Measurements from ENCODE around the gene FLNA. TPM values are rescaled to one million over a fixed set of nuclear protein-coding genes. Genes with fewer than 3 reads are reported as not detected.
"Not testable (repeated sequence)": the region's sequence is repeated elsewhere in the genome, so short reads cannot be mapped to it uniquely, and the experiment has no call there.

FLNA gene
- total and polyA plus RNA-seq, 2 of the 13 experiments (the other 11 are each of a cell fraction or from before 2014, with no cell fraction given), result 83.4 to 174 TPM

DNA sequence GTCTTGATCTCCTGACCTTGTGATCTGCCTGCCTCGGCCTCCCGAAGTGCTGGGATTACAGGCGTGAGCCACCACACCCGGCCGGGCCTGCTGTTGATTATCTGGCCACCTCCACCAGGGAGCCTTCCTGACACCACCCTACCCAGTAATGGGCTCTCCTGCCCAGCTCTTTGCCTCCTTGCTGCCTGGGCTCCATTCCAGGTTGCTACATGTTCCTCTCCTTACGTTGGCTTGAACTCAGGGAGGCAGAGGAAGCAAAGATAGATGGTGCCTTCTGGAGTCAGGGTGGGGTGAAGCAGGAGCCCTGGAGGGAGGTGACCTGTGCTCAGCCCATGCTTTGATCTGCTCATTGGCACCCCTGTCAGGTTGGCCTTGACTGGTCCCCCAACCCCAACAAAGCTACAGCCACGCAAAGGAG, 26.3 kb downstream of the FLNA start:
- DNase-seq (ENCODE audit: low spot score) (no peak), ATAC-seq (no peak), FAIRE-seq (no peak)
- H3K79me2 ChIP-seq (ENCODE audit: insufficient read depth, low read length), result no peaks in the 10 kb centered on the region
- no peak overlapping the region for H3K4me3 ChIP-seq (replicated peaks in 1 of 3; ENCODE audit: insufficient read depth in 1 of 3, low read depth in 2 of 3, low read length in 3 of 3)
- peaks cover 6 to 23% of the 10 kb centered on the region in 2 experiments; a peak in 3 of 5 replicates for H3K36me3 ChIP-seq (replicated peaks in 1 of 2; ENCODE audit: control insufficient read depth in 1 of 2, insufficient read depth in 2 of 2, low read length in 2 of 2)
- no peak overlapping the region for H3K4me2 ChIP-seq (ENCODE audit: low read depth, low read length)
- no peaks in the 10 kb centered on the region for H3K27me3 ChIP-seq (ENCODE audit: control insufficient read depth in 1 of 2, insufficient read depth in 2 of 2, low read length in 2 of 2)
- in situ Hi-C loops (cut with HindIII; ENCODE audit: extremely low pct_ligation_motif_present, low pct_unique_long_range_greater_than_20kb) (no loop called here), intact Hi-C loops (cut with micrococcal nuclease; ENCODE audit: unreplicated experiment) (no loop called here)
- H2AFZ ChIP-seq (ENCODE audit: low read length), result no peak overlapping the region
- WGBS (ENCODE audit: low lambda C conversion rate), result 73% methylated on average over 2 of the region's 7 CpGs
- BruUV-seq (replicated peaks), result no TSS peak
- no peak overlapping the region for H3K9ac ChIP-seq (ENCODE audit: insufficient read depth, low read depth, low read length)
- ChIA-PET CTCF (ENCODE audit: low intra/inter-chr PET ratio, low total read pairs) (no interaction called here), POLR2A (interaction anchor here (1.3 to 1.9 kb wide), 2 partner anchors 21 to 50 kb away, joined by 4 to 5 read pairs; partner anchors contain the start of gene RPL10)
- H3K4me1 ChIP-seq (ENCODE audit: insufficient read depth, low read length), result peaks cover 5% of the 10 kb centered on the region; the same call in 1 of the 2 replicates
- no peak overlapping the region for H3K27ac ChIP-seq (ENCODE audit: extremely low read length, insufficient read depth, low read length)
- TF ChIP-seq, protein P1, sequence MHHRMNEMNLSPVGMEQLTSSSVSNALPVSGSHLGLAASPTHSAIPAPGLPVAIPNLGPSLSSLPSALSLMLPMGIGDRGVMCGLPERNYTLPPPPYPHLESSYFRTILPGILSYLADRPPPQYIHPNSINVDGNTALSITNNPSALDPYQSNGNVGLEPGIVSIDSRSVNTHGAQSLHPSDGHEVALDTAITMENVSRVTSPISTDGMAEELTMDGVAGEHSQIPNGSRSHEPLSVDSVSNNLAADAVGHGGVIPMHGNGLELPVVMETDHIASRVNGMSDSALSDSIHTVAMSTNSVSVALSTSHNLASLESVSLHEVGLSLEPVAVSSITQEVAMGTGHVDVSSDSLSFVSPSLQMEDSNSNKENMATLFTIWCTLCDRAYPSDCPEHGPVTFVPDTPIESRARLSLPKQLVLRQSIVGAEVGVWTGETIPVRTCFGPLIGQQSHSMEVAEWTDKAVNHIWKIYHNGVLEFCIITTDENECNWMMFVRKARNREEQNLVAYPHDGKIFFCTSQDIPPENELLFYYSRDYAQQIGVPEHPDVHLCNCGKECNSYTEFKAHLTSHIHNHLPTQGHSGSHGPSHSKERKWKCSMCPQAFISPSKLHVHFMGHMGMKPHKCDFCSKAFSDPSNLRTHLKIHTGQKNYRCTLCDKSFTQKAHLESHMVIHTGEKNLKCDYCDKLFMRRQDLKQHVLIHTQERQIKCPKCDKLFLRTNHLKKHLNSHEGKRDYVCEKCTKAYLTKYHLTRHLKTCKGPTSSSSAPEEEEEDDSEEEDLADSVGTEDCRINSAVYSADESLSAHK (CRISPR knock-in tag; IDR thresholded peaks at IDR 0.05; ENCODE audit: borderline replicate concordance), result no peak
- no peak for TF ChIP-seq RBFOX2 (IDR thresholded peaks at IDR 0.05; ENCODE audit: low read depth, low read length)
- TF ChIP-seq, protein P2, sequence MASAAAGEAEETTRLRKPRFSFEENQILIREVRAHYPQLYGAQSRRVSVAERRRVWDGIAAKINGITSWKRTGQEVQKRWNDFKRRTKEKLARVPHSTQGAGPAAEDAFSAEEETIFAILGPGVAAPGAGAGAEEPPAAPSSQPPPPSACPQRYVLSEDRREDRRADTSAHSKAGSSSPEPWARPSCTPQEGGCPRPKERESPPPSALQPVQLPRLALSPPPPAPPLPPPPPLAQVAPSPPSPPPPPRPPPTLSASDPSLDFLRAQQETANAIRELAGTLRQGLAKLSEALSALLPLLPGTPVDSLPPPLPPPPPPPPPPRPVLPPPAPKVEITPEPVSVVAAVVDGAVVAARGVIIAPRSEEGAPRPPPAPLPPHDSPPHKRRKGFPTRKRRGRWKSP (CRISPR knock-in tag; IDR thresholded peaks at IDR 0.05), result no peak
- TF ChIP-seq GPN1 (CRISPR knock-in tag; IDR thresholded peaks at IDR 0.05; ENCODE audit: borderline replicate concordance), result no peak
- TF ChIP-seq SRSF1 (optimal IDR thresholded peaks at IDR 0.05; ENCODE audit: low read depth, low read length), result no peak
- TF ChIP-seq, protein P3, sequence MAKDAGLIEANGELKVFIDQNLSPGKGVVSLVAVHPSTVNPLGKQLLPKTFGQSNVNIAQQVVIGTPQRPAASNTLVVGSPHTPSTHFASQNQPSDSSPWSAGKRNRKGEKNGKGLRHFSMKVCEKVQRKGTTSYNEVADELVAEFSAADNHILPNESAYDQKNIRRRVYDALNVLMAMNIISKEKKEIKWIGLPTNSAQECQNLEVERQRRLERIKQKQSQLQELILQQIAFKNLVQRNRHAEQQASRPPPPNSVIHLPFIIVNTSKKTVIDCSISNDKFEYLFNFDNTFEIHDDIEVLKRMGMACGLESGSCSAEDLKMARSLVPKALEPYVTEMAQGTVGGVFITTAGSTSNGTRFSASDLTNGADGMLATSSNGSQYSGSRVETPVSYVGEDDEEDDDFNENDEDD (CRISPR knock-in tag; IDR thresholded peaks at IDR 0.05; ENCODE audit: borderline replicate concordance), result no peak
- TF ChIP-seq ZIK1 (CRISPR knock-in tag; IDR thresholded peaks at IDR 0.05; ENCODE audit: borderline replicate concordance, low read depth), result no peak
- TF ChIP-seq, protein P4, sequence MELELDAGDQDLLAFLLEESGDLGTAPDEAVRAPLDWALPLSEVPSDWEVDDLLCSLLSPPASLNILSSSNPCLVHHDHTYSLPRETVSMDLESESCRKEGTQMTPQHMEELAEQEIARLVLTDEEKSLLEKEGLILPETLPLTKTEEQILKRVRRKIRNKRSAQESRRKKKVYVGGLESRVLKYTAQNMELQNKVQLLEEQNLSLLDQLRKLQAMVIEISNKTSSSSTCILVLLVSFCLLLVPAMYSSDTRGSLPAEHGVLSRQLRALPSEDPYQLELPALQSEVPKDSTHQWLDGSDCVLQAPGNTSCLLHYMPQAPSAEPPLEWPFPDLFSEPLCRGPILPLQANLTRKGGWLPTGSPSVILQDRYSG (CRISPR knock-in tag; IDR thresholded peaks at IDR 0.05), result no peak
- no peak for TF ChIP-seq MXD4 (CRISPR knock-in tag; IDR thresholded peaks at IDR 0.05)
- no peaks in the 10 kb centered on the region for H3K9me3 ChIP-seq (ENCODE audit: low read length)
- no peaks in the 10 kb centered on the region for H4K20me1 ChIP-seq (ENCODE audit: insufficient read depth, low read length)

DNA sequence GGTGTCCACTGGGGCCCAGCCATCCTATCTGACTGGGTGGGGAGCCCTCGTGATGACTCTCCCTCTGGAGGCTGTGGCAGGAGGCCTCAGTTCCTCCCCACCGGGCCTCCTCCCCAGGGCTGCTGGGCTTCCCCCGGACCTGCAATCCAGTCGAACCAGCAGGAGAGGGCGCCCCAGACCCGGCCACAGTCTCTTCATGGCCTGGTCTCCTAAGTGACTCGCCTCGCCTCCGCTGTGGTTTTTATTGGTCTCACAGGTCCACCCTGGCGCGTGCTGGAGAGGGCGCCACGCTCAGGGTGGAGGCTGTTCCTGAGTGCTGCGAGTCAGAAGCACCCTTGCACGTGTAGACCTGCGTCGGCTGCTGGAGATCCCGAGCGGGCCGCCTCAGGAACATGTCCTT, 30.8 kb downstream of the FLNA start:
- POLR2A ChIA-PET; in situ Hi-C loops (cut with HindIII; ENCODE audit: extremely low pct_ligation_motif_present, low pct_unique_long_range_greater_than_20kb); DNase-seq (ENCODE audit: low spot score); H3K79me2 ChIP-seq (ENCODE audit: insufficient read depth, low read length); H3K9me3 ChIP-seq (ENCODE audit: low read length); H4K20me1 ChIP-seq (ENCODE audit: insufficient read depth, low read length); H3K4me3 ChIP-seq (replicated peaks in 1 of 3; ENCODE audit: insufficient read depth in 1 of 3, low read depth in 2 of 3, low read length in 3 of 3); H3K4me1 ChIP-seq (ENCODE audit: insufficient read depth, low read length); H2AFZ ChIP-seq (ENCODE audit: low read length); BruUV-seq (replicated peaks); H3K36me3 ChIP-seq (replicated peaks in 1 of 2; ENCODE audit: control insufficient read depth in 1 of 2, insufficient read depth in 2 of 2, low read length in 2 of 2); H3K27ac ChIP-seq (ENCODE audit: extremely low read length, insufficient read depth, low read length); H3K4me2 ChIP-seq (ENCODE audit: low read depth, low read length); H3K27me3 ChIP-seq (ENCODE audit: control insufficient read depth in 1 of 2, insufficient read depth in 2 of 2, low read length in 2 of 2); intact Hi-C loops (cut with micrococcal nuclease; ENCODE audit: unreplicated experiment); CTCF ChIA-PET (ENCODE audit: low intra/inter-chr PET ratio, low total read pairs); H3K9ac ChIP-seq (ENCODE audit: insufficient read depth, low read depth, low read length): not testable (repeated sequence)
- ATAC-seq (peak; percentile 25), FAIRE-seq (peak; percentile 99)
- WGBS (ENCODE audit: low lambda C conversion rate), result no CpG with 5 or more reads among the region's 20 CpGs

Measured in HepG2 (cell line).